K562 (cell line): Measurements from ENCODE around the gene SEC16A. TPM values are rescaled to one million over a fixed set of nuclear protein-coding genes. Genes with fewer than 3 reads are reported as not detected.

Experiments used
- ATAC-seq: fragments of 200-7000 bp; cut with Tn5 transposase; 3 replicates; pipeline ENCODE4 v1.9.1; 2020; ENCODE audit warnings: moderate library complexity
- BruUV-seq: library from RNA; stranded (reverse); fragments of 400-500 nt; replicated peaks from 2 replicates; lab custom pipeline; 2021; lab: Mats Ljungman, UMichigan
- CTCF ChIA-PET: fragments of 300-600 bp; formaldehyde crosslinking; extraction: SDS; loops from one replicate; lab custom pipeline; 2021; ENCODE audit warnings: low intra/inter-chr PET ratio; lab: Yijun Ruan, JAX
- POLR2A ChIA-PET: fragments of 300-600, 350-650 bp; sonication (Branson Sonifier 250); formaldehyde crosslinking; extraction: SDS; loops from one replicate; lab custom pipeline; 2021; ENCODE audit warnings: antibody characterized with exemption, inconsistent platforms; lab: Yijun Ruan, JAX
- DNase-seq, 4 experiments: peaks; one replicate each; pipeline versions ENCODE4 v3.0.0 to v3.0.0-alpha.2; 2011 to 2018; ENCODE audit warnings: low spot score in 3 of 4, mixed read lengths in 3 of 4; ENCODE audit errors: extremely low read depth in 1 of 4
- FAIRE-seq: peaks from 2 replicates; lab custom pipeline; 2011; peaks lifted over from hg19 to GRCh38; lab: Jason Lieb, UNC
- H2AFZ ChIP-seq: 2 replicates; pipeline ENCODE4 v1.6.0; 2011; ENCODE audit warnings: low read depth, low read length, control low read depth, inconsistent platforms
- H3K27ac ChIP-seq: fragments of 200-600 bp; 3 replicates; pipeline ENCODE4 v1.8.0; 2011; ENCODE audit warnings: low read depth, mild to moderate bottlenecking, control low read depth, inconsistent platforms, low read length, moderate library complexity, mixed read lengths; ENCODE audit errors: extremely low read depth
- H3K27me3 ChIP-seq, 2 experiments: fragments of 300-600 bp in 1 of 2; 2 replicates in 1 of 2; 3 replicates in 1 of 2; pipeline versions ENCODE4 v1.6.0 to v1.8.0; 2011; ENCODE audit warnings: inconsistent platforms in 2 of 2, low read length in 2 of 2, mild to moderate bottlenecking in 1 of 2, mixed read lengths in 1 of 2, moderate library complexity in 1 of 2; ENCODE audit not compliant: control insufficient read depth in 2 of 2, insufficient read depth in 2 of 2
- H3K36me3 ChIP-seq: fragments of 300-600 bp; 3 replicates; pipeline ENCODE4 v1.8.0; 2011; ENCODE audit warnings: mild to moderate bottlenecking, low read length, inconsistent platforms; ENCODE audit not compliant: control insufficient read depth, insufficient read depth
- H3K4me1 ChIP-seq, 2 experiments: fragments of 200-600 bp in 1 of 2; replicated peaks in 1 of 2; 2 replicates in 1 of 2; 3 replicates in 1 of 2; pipeline versions ENCODE4 v1.5.1 to v1.8.0; 2011; ENCODE audit warnings: inconsistent platforms in 2 of 2, low read length in 2 of 2, mild to moderate bottlenecking in 1 of 2, mixed read lengths in 1 of 2, moderate library complexity in 1 of 2; ENCODE audit not compliant: control insufficient read depth in 2 of 2, insufficient read depth in 2 of 2
- H3K4me2 ChIP-seq: 2 replicates; pipeline ENCODE4 v1.6.1; 2011; ENCODE audit warnings: low read length, control low read depth, inconsistent platforms, mixed read lengths; ENCODE audit not compliant: insufficient read depth
- H3K4me3 ChIP-seq: fragments of 200-600 bp; sonication (generic), shearing (Covaris generic); 2 replicates; pipeline ENCODE4 v1.5.1; 2016; ENCODE audit warnings: control low read depth, inconsistent platforms
- H3K79me2 ChIP-seq: fragments of 200-600 bp; 3 replicates; pipeline ENCODE4 v1.8.0; 2011; ENCODE audit warnings: low read length, inconsistent platforms; ENCODE audit not compliant: control insufficient read depth, insufficient read depth
- H3K9ac ChIP-seq, 2 experiments: 2 replicates each; pipeline versions ENCODE4 v1.6.0 to v1.6.1; 2011; ENCODE audit warnings: low read depth in 2 of 2, low read length in 2 of 2, control low read depth in 1 of 2, inconsistent platforms in 1 of 2, mild to moderate bottlenecking in 1 of 2, mixed read lengths in 1 of 2; ENCODE audit not compliant: insufficient read depth in 1 of 2
- H3K9me1 ChIP-seq: one replicate; pipeline ENCODE4 v1.6.0; 2011; ENCODE audit warnings: inconsistent platforms, mild to moderate bottlenecking, low read length, moderate library complexity; ENCODE audit not compliant: control insufficient read depth, insufficient read depth
- H3K9me3 ChIP-seq: replicated peaks from 2 replicates; pipeline ENCODE4 v1.5.1; 2011; ENCODE audit warnings: low read depth, low read length, inconsistent platforms; ENCODE audit not compliant: control insufficient read depth, insufficient read depth
- H4K20me1 ChIP-seq: replicated peaks from 2 replicates; pipeline ENCODE4 v1.6.1; 2011; ENCODE audit warnings: low read length, inconsistent platforms, mixed read lengths; ENCODE audit not compliant: control insufficient read depth, insufficient read depth
- ETV5 ChIP-seq: sonication (generic); formaldehyde crosslinking; IDR thresholded peaks from 2 replicates; pipeline ENCODE4 v1.4.0; 2020; ENCODE audit warnings: low read depth, mild to moderate bottlenecking, missing genetic modification reagents
- GABPB2 ChIP-seq: fragments of 250-450 bp; sonication (Bioruptor Pico); conservative IDR thresholded peaks from 2 replicates; pipeline ENCODE4 v1.5.1; 2021; ENCODE audit warnings: mild to moderate bottlenecking
- HDAC3 ChIP-seq: fragments of 450-650 bp; IDR thresholded peaks from 2 replicates; pipeline ENCODE4 v1.6.1; 2018; ENCODE audit warnings: borderline replicate concordance, mild to moderate bottlenecking, moderate library complexity; ENCODE audit not compliant: partially characterized antibody
- KDM4B ChIP-seq, 2 experiments: fragments of 450-650 bp in 1 of 2; sonication (generic) in 1 of 2; IDR thresholded peaks; 2 replicates each; pipeline ENCODE4 v1.6.1; 2016 to 2017; ENCODE audit warnings: borderline replicate concordance in 2 of 2, antibody characterized with exemption in 1 of 2, low read depth in 1 of 2, mild to moderate bottlenecking in 1 of 2
- MTF1 ChIP-seq: fragments of 250-450 bp; sonication (Bioruptor Pico); IDR thresholded peaks from 2 replicates; pipeline ENCODE4 v1.9.0; 2021; ENCODE audit warnings: moderate library complexity, mild to moderate bottlenecking, inconsistent platforms, borderline replicate concordance
- SIRT6 ChIP-seq: IDR thresholded peaks from one replicate; pipeline ENCODE4 v1.6.1; 2012; ENCODE audit warnings: low read depth, mild to moderate bottlenecking, control low read depth, inconsistent platforms, low read length, moderate library complexity
- TARDBP ChIP-seq: fragments of 450-650 bp; IDR thresholded peaks from 2 replicates; pipeline ENCODE4 v1.6.1; 2016
- ZBTB7A ChIP-seq: IDR thresholded peaks from 2 replicates; pipeline ENCODE4 v1.6.1; 2011; ENCODE audit warnings: low read depth, mild to moderate bottlenecking, low read length, moderate library complexity, borderline replicate concordance; ENCODE audit not compliant: control insufficient read depth
- ZNF143 ChIP-seq: sonication (generic); formaldehyde crosslinking; IDR thresholded peaks from 2 replicates; pipeline ENCODE4 v1.9.0; 2022; ENCODE audit warnings: mild to moderate bottlenecking, missing genetic modification reagents
- WGBS: fragments of 100-300 bp; shearing (Covaris generic); methylation state at CpG from one replicate; pipeline ENCODE4 v1.1.6; 2016; ENCODE audit warnings: low coverage, mixed read lengths; ENCODE audit not compliant: insufficient coverage; ENCODE audit errors: missing lambda C conversion rate; 5-methylcytosine and 5-hydroxymethylcytosine counted together
- in situ Hi-C: fragments of 300-500 bp; cut with MboI; formaldehyde crosslinking; loops from 4 replicates; pipeline ENCODE4 v1.15.0; 2018; ENCODE audit warnings: inconsistent platforms, mixed read lengths
- intact Hi-C: fragments of 100-400 bp; cut with micrococcal nuclease; formaldehyde crosslinking; loops from 2 replicates; pipeline ENCODE4 v1.14.2; 2022
- polyA plus RNA-seq, 8 experiments: library from polyadenylated mRNA; depleted of rRNA in 4 of 8; stranded (reverse) in 5 of 8; unstranded in 3 of 8; fragments of >200 nt; fragmentation: Nextera tagmentation in 2 of 8; fragmentation: Illumina TruSeq in 1 of 8; extraction: Ambion mirVana in 2 of 8; extraction: Trizol in 1 of 8; gene quantifications; 2 replicates each; pipeline versions ENCODE4 v1.2.1 to v1.2.3, GENCODE V29; 2011 to 2014; ENCODE audit warnings: inconsistent platforms in 1 of 8, missing spikeins in 1 of 8
- total RNA-seq, 7 experiments: library from RNA; depleted of rRNA in 6 of 7; stranded (reverse); fragments of >200 nt in 6 of 7; fragmentation: Illumina TruSeq in 2 of 7; extraction: Trizol in 2 of 7; gene quantifications; 2 replicates each; pipeline versions ENCODE4 v1.2.1 to v1.2.3, GENCODE V29; 2011 to 2021; ENCODE audit warnings: low replicate concordance in 1 of 7
- TF ChIP-seq, protein P1 (sequence below): IDR thresholded peaks from 2 replicates; pipeline ENCODE4 v1.6.1; 2011; ENCODE audit not compliant: insufficient read length; ENCODE audit errors: extremely low read depth
- TF ChIP-seq, protein P2 (sequence below): sonication (generic); formaldehyde crosslinking; IDR thresholded peaks from 2 replicates; pipeline ENCODE4 v1.5.0; 2020; ENCODE audit warnings: missing genetic modification reagents
- TF ChIP-seq, protein P3 (sequence below): IDR thresholded peaks from 3 replicates; pipeline ENCODE4 v1.6.1; 2011; ENCODE audit warnings: borderline replicate concordance, mild to moderate bottlenecking, moderate library complexity; ENCODE audit not compliant: insufficient read length; ENCODE audit errors: extremely low read depth
- TF ChIP-seq, protein P4 (sequence below): fragments of 450-650 bp; IDR thresholded peaks from 2 replicates; pipeline ENCODE4 v1.6.1; 2017; ENCODE audit warnings: antibody characterized with exemption, mild to moderate bottlenecking

SEC16A gene
- total and polyA plus RNA-seq, 9 of the 15 experiments (the other 6 are each of a cell fraction or from before 2014, with no cell fraction given) = 8.3 to 62.8 (median 14.0) TPM

DNA sequence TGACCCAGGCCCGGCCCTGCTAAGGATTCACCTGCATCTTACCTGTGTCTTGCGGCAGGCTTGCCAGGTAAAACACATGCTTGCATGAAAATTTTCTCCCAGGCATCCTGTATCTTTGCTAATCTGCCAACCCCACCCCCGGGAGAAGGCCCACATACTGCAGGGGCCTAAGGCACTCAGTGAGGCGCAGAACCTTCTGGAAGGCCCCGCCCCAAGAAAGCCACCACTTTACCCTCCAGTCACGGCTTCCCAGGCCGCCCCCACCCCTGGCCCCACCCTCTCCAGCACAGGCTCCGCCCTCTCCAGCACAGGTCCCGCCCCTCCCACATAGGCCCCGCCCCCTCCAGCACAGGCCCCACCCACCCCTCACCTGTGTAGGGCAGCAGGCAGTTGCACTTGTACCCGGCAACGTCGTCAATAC, 29.8 kb upstream of the SEC16A start:
- peaks cover 6% of the 10 kb centered on the region for H3K9me1 ChIP-seq
- CTCF ChIA-PET = no interaction called here
- peak overlapping the region; percentile 78 for H3K27ac ChIP-seq
- H2AFZ ChIP-seq = no peak overlapping the region
- peaks cover 7% of the 10 kb centered on the region; the same call in 1 of the 3 replicates for H3K79me2 ChIP-seq
- no peaks in the 10 kb centered on the region for H3K9me3 ChIP-seq
- POLR2A ChIA-PET = no interaction called here
- H3K4me3 ChIP-seq = peak overlapping the region; percentile 28
- in situ Hi-C loops (no loop called here), intact Hi-C loops (loop anchor here (2.0 kb wide), 1 partner anchor 34 kb away; the partner anchor contains the start of gene NOTCH1)
- peak overlapping the region; percentile 70 to 93 for H3K9ac ChIP-seq
- H3K4me2 ChIP-seq = peak overlapping the region; percentile 74
- ATAC-seq = peak; percentile 96
- no TSS peak for BruUV-seq
- peaks cover 65% of the 10 kb centered on the region; the same call in 2 of the 3 replicates for H3K36me3 ChIP-seq
- no peaks in the 10 kb centered on the region for H4K20me1 ChIP-seq
- peaks cover 16 to 67% of the 10 kb centered on the region in 2 experiments for H3K4me1 ChIP-seq
- FAIRE-seq = peak; percentile 54
- DNase-seq = peak; percentile 76 to 97 (median 96)
- WGBS = 26% methylated on average over 11 of the region's 13 CpGs
- no peaks in the 10 kb centered on the region for H3K27me3 ChIP-seq
- no peak for TF ChIP-seq GABPB2 (CRISPR knock-in tag)
- TF ChIP-seq, protein P1, sequence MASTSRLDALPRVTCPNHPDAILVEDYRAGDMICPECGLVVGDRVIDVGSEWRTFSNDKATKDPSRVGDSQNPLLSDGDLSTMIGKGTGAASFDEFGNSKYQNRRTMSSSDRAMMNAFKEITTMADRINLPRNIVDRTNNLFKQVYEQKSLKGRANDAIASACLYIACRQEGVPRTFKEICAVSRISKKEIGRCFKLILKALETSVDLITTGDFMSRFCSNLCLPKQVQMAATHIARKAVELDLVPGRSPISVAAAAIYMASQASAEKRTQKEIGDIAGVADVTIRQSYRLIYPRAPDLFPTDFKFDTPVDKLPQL = no peak
- TF ChIP-seq ZNF143 = no peak
- TF ChIP-seq ETV5 = no peak
- TF ChIP-seq ZBTB7A = 0 out of 2 replicates have a peak, but pooled peaks have one; percentile 19
- no peak for TF ChIP-seq TARDBP
- TF ChIP-seq, protein P2, sequence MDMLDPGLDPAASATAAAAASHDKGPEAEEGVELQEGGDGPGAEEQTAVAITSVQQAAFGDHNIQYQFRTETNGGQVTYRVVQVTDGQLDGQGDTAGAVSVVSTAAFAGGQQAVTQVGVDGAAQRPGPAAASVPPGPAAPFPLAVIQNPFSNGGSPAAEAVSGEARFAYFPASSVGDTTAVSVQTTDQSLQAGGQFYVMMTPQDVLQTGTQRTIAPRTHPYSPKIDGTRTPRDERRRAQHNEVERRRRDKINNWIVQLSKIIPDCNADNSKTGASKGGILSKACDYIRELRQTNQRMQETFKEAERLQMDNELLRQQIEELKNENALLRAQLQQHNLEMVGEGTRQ (CRISPR knock-in tag) = no peak
- TF ChIP-seq KDM4B (IDR thresholded peaks at IDR 0.05; ENCODE audit: borderline replicate concordance in 2 of 2, low read depth in 1 of 2) = no peak
- TF ChIP-seq, protein P3, sequence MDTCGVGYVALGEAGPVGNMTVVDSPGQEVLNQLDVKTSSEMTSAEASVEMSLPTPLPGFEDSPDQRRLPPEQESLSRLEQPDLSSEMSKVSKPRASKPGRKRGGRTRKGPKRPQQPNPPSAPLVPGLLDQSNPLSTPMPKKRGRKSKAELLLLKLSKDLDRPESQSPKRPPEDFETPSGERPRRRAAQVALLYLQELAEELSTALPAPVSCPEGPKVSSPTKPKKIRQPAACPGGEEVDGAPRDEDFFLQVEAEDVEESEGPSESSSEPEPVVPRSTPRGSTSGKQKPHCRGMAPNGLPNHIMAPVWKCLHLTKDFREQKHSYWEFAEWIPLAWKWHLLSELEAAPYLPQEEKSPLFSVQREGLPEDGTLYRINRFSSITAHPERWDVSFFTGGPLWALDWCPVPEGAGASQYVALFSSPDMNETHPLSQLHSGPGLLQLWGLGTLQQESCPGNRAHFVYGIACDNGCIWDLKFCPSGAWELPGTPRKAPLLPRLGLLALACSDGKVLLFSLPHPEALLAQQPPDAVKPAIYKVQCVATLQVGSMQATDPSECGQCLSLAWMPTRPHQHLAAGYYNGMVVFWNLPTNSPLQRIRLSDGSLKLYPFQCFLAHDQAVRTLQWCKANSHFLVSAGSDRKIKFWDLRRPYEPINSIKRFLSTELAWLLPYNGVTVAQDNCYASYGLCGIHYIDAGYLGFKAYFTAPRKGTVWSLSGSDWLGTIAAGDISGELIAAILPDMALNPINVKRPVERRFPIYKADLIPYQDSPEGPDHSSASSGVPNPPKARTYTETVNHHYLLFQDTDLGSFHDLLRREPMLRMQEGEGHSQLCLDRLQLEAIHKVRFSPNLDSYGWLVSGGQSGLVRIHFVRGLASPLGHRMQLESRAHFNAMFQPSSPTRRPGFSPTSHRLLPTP = no peak
- TF ChIP-seq SIRT6 = no peak
- no peak for TF ChIP-seq HDAC3
- TF ChIP-seq, protein P4, sequence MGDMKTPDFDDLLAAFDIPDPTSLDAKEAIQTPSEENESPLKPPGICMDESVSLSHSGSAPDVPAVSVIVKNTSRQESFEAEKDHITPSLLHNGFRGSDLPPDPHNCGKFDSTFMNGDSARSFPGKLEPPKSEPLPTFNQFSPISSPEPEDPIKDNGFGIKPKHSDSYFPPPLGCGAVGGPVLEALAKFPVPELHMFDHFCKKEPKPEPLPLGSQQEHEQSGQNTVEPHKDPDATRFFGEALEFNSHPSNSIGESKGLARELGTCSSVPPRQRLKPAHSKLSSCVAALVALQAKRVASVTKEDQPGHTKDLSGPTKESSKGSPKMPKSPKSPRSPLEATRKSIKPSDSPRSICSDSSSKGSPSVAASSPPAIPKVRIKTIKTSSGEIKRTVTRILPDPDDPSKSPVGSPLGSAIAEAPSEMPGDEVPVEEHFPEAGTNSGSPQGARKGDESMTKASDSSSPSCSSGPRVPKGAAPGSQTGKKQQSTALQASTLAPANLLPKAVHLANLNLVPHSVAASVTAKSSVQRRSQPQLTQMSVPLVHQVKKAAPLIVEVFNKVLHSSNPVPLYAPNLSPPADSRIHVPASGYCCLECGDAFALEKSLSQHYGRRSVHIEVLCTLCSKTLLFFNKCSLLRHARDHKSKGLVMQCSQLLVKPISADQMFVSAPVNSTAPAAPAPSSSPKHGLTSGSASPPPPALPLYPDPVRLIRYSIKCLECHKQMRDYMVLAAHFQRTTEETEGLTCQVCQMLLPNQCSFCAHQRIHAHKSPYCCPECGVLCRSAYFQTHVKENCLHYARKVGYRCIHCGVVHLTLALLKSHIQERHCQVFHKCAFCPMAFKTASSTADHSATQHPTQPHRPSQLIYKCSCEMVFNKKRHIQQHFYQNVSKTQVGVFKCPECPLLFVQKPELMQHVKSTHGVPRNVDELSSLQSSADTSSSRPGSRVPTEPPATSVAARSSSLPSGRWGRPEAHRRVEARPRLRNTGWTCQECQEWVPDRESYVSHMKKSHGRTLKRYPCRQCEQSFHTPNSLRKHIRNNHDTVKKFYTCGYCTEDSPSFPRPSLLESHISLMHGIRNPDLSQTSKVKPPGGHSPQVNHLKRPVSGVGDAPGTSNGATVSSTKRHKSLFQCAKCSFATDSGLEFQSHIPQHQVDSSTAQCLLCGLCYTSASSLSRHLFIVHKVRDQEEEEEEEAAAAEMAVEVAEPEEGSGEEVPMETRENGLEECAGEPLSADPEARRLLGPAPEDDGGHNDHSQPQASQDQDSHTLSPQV = no peak
- TF ChIP-seq MTF1 = no peak
